ENCODE measurements around the gene APOBEC3H.

APOBEC3H gene

GRCh38 chr22:39081598-39081997 is 15.4 kb upstream of the APOBEC3H start:
- DNase-seq: no peak

GRCh38 chr22:39083212-39084165 is 13.6 kb upstream of the APOBEC3H start:
- no peak for DNase-seq

- no peak for DNase-seq
Observed at GRCh38 chr22:39084666-39085065, 12.4 kb upstream of the APOBEC3H start.

GRCh38 chr22:39087098-39087497 is 9.9 kb upstream of the APOBEC3H start:
- no peak for DNase-seq

- no peak for DNase-seq
Observed at GRCh38 chr22:39087881-39088684, 9.0 kb upstream of the APOBEC3H start.

- DNase-seq: no peak
Observed at GRCh38 chr22:39088685-39089032, 8.4 kb upstream of the APOBEC3H start.

- DNase-seq: no peak
Observed at GRCh38 chr22:39089928-39090327, 7.1 kb upstream of the APOBEC3H start.

GRCh38 chr22:39090426-39091064 is 6.5 kb upstream of the APOBEC3H start:
- DNase-seq: no peak

- no peak for DNase-seq
Observed at GRCh38 chr22:39091126-39092081, 5.6 kb upstream of the APOBEC3H start.

GRCh38 chr22:39092111-39092862 is 4.8 kb upstream of the APOBEC3H start:
- DNase-seq: no peak

- DNase-seq: no peak
Observed at GRCh38 chr22:39094717-39095389, 2.2 kb upstream of the APOBEC3H start.

GRCh38 chr22:39095971-39096370 is 1.1 kb upstream of the APOBEC3H start:
- no peak for DNase-seq

GRCh38 chr22:39098026-39098425 is 982 bp downstream of the APOBEC3H start:
- no peak for DNase-seq

- DNase-seq: no peak
Observed at GRCh38 chr22:39098576-39098975, 1.5 kb downstream of the APOBEC3H start.

GRCh38 chr22:39101226-39101625 is 4.2 kb downstream of the APOBEC3H start:
- no peak for DNase-seq

GRCh38 chr22:39103431-39103830 is 6.4 kb downstream of the APOBEC3H start:
- no peak for DNase-seq

GRCh38 chr22:39106326-39106725 is 9.3 kb downstream of the APOBEC3H start:
- DNase-seq: no peak

GRCh38 chr22:39108487-39108886 is 11.4 kb downstream of the APOBEC3H start:
- no peak for DNase-seq

GRCh38 chr22:39109361-39109760 is 12.3 kb downstream of the APOBEC3H start:
- no peak for DNase-seq

GRCh38 chr22:39110631-39111561 is 13.9 kb downstream of the APOBEC3H start:
- peak; percentile 14 for DNase-seq
